HCT116 (cell line): Measurements from ENCODE around the gene ACBD3. TPM values are rescaled to one million over a fixed set of nuclear protein-coding genes. Genes with fewer than 3 reads are reported as not detected.

ENCODE experiments used
- ATAC-seq: fragments of 200-7000 bp; cut with Tn5 transposase; 2 replicates; pipeline ENCODE4 v1.9.1; 2020; ENCODE audit warnings: mild to moderate bottlenecking, moderate library complexity
- BruUV-seq: library from RNA; stranded (reverse); fragments of 400-500 nt; replicated peaks from 2 replicates; lab custom pipeline; 2021; lab: Mats Ljungman, UMichigan
- CTCF ChIA-PET: fragments of 300-600 bp; sonication (Branson Sonifier 250); formaldehyde crosslinking; loops from one replicate; lab custom pipeline; 2021; ENCODE audit warnings: antibody characterized with exemption; lab: Charles Lee
- POLR2A ChIA-PET: fragments of 300-600, 350-600 bp; sonication (Branson Sonifier 250); formaldehyde crosslinking; loops from one replicate; lab custom pipeline; 2021; ENCODE audit warnings: antibody characterized with exemption; lab: Charles Lee
- RAD21 ChIA-PET, 2 experiments: fragments of 300-600 bp; sonication (Branson Sonifier 250); formaldehyde crosslinking; loops; one replicate each; lab custom pipeline; 2023; ENCODE audit warnings: low total read pairs in 2 of 2; ENCODE audit not compliant: uncharacterized antibody in 2 of 2, unreplicated experiment in 2 of 2, low non-redundant PET in 1 of 2; lab: Charles Lee
- DNase-seq: peaks from one replicate; pipeline ENCODE4 v3.0.0-alpha.2; 2010; ENCODE audit warnings: low read depth, low spot score
- H2AFZ ChIP-seq: fragments of 200-600 bp; shearing (Covaris generic), sonication (generic); 2 replicates; pipeline ENCODE4 v1.6.1; 2017; ENCODE audit warnings: low read depth, mixed run types, mixed read lengths, antibody characterized with exemption, low read length; ENCODE audit not compliant: poor library complexity, severe bottlenecking
- H3K27ac ChIP-seq: 2 replicates; pipeline ENCODE4 v1.5.1; 2012; ENCODE audit warnings: low read depth, low read length
- H3K27me3 ChIP-seq: fragments of 200-600 bp; sonication (generic); 2 replicates; pipeline ENCODE4 v1.6.1; 2016; ENCODE audit warnings: mixed run types, low read length, mixed read lengths; ENCODE audit not compliant: insufficient read depth
- H3K36me3 ChIP-seq, 2 experiments: fragments of 200-500 bp in 1 of 2; fragments of 200-600 bp in 1 of 2; sonication (Bioruptor generic) in 1 of 2; sonication (generic) in 1 of 2; 2 replicates each; pipeline versions ENCODE4 v1.5.1 to v1.6.1; 2014 to 2016; ENCODE audit warnings: low read length in 2 of 2, inconsistent platforms in 1 of 2, mixed read lengths in 1 of 2, mixed run types in 1 of 2; ENCODE audit not compliant: insufficient read depth in 2 of 2, control insufficient read depth in 1 of 2
- H3K4me1 ChIP-seq, 2 experiments: fragments of 200-600 bp in 1 of 2; sonication (generic) in 1 of 2; 2 replicates each; pipeline versions ENCODE4 v1.5.1 to v1.6.1; 2012 to 2017; ENCODE audit warnings: low read length in 2 of 2, inconsistent platforms in 1 of 2, mild to moderate bottlenecking in 1 of 2, mixed read lengths in 1 of 2, mixed run types in 1 of 2, moderate library complexity in 1 of 2; ENCODE audit not compliant: insufficient read depth in 2 of 2, control insufficient read depth in 1 of 2
- H3K4me2 ChIP-seq: fragments of 200-600 bp; sonication (generic); 2 replicates; pipeline ENCODE4 v1.6.1; 2017; ENCODE audit warnings: mixed run types, low read length, mixed read lengths
- H3K4me3 ChIP-seq, 2 experiments: fragments of 200-600 bp in 1 of 2; sonication (generic) in 1 of 2; replicated peaks in 1 of 2; 2 replicates each; pipeline ENCODE4 v1.5.1; 2011 to 2016; ENCODE audit warnings: low read length in 2 of 2, control low read depth in 1 of 2, low read depth in 1 of 2, mild to moderate bottlenecking in 1 of 2, mixed read lengths in 1 of 2, mixed run types in 1 of 2
- H3K79me2 ChIP-seq: fragments of 200-600 bp; sonication (generic); 2 replicates; pipeline ENCODE4 v1.6.1; 2017; ENCODE audit warnings: mild to moderate bottlenecking, mixed run types, low read length, moderate library complexity, mixed read lengths; ENCODE audit not compliant: insufficient read depth
- H3K9ac ChIP-seq: fragments of 200-600 bp; sonication (generic); 2 replicates; pipeline ENCODE4 v1.6.1; 2016; ENCODE audit warnings: low read length, mixed read lengths
- H3K9me2 ChIP-seq: fragments of 200-600 bp; sonication (generic), shearing (Covaris generic); 2 replicates; pipeline ENCODE4 v1.6.1; 2017; ENCODE audit warnings: mixed run types, mild to moderate bottlenecking, moderate library complexity; ENCODE audit not compliant: insufficient read depth
- H3K9me3 ChIP-seq, 2 experiments: fragments of 200-500 bp in 1 of 2; fragments of 200-600 bp in 1 of 2; sonication (Bioruptor generic) in 1 of 2; sonication (generic) in 1 of 2; 2 replicates each; pipeline ENCODE4 v1.6.1; 2014 to 2017; ENCODE audit warnings: low read length in 2 of 2, mixed read lengths in 2 of 2, inconsistent platforms in 1 of 2, low read depth in 1 of 2, mild to moderate bottlenecking in 1 of 2, mixed run types in 1 of 2, moderate library complexity in 1 of 2; ENCODE audit not compliant: control insufficient read depth in 1 of 2, insufficient read depth in 1 of 2
- H4K20me1 ChIP-seq: fragments of 200-600 bp; sonication (generic), shearing (Covaris generic); 2 replicates; pipeline ENCODE4 v1.6.1; 2017; ENCODE audit warnings: mixed run types, mild to moderate bottlenecking, moderate library complexity; ENCODE audit not compliant: insufficient read depth
- CBX3 ChIP-seq: IDR thresholded peaks from 2 replicates; pipeline ENCODE4 v1.6.1; 2012; ENCODE audit warnings: low read depth
- CEBPB ChIP-seq: IDR thresholded peaks from 2 replicates; pipeline ENCODE4 v1.6.1; 2012; ENCODE audit warnings: low read depth
- EGR1 ChIP-seq: IDR thresholded peaks from 2 replicates; pipeline ENCODE4 v1.6.1; 2012; ENCODE audit warnings: low read depth
- ELF1 ChIP-seq: IDR thresholded peaks from 2 replicates; pipeline ENCODE4 v1.6.1; 2012; ENCODE audit warnings: low read depth, borderline replicate concordance
- EZH2phosphoT487 ChIP-seq: fragments of 200-600 bp; IDR thresholded peaks from 2 replicates; pipeline ENCODE4 v1.6.1; 2018; ENCODE audit warnings: antibody characterized with exemption, borderline replicate concordance
- FOSL1 ChIP-seq: IDR thresholded peaks from 2 replicates; pipeline ENCODE4 v1.6.1; 2012; ENCODE audit warnings: low read depth
- JUND ChIP-seq: IDR thresholded peaks from 2 replicates; pipeline ENCODE4 v1.6.1; 2012
- MAX ChIP-seq: IDR thresholded peaks from 2 replicates; pipeline ENCODE4 v1.6.1; 2012
- POLR2A ChIP-seq: IDR thresholded peaks from 2 replicates; pipeline ENCODE4 v1.7.0; 2011; ENCODE audit warnings: borderline replicate concordance; ENCODE audit not compliant: insufficient read depth, insufficient read length; ENCODE audit errors: extremely low read depth
- RAD21 ChIP-seq: IDR thresholded peaks from 2 replicates; pipeline ENCODE4 v1.6.1; 2012; ENCODE audit warnings: low read depth, mild to moderate bottlenecking
- SIN3A ChIP-seq: IDR thresholded peaks from 2 replicates; pipeline ENCODE4 v1.6.1; 2012; ENCODE audit warnings: low read depth
- SRF ChIP-seq: IDR thresholded peaks from 2 replicates; pipeline ENCODE4 v1.6.1; 2012; ENCODE audit warnings: low read depth
- YY1 ChIP-seq: IDR thresholded peaks from 2 replicates; pipeline ENCODE4 v1.6.1; 2011; ENCODE audit warnings: low read length, low read depth, moderate library complexity, mild to moderate bottlenecking; ENCODE audit not compliant: insufficient replicate concordance; ENCODE audit errors: extremely low read depth
- ZBTB33 ChIP-seq: IDR thresholded peaks from 2 replicates; pipeline ENCODE4 v1.6.1; 2011; ENCODE audit warnings: mild to moderate bottlenecking, low read length, moderate library complexity; ENCODE audit not compliant: insufficient replicate concordance; ENCODE audit errors: extremely low read depth
- ZFX ChIP-seq: fragments of 450-650 bp; IDR thresholded peaks from 2 replicates; pipeline ENCODE4 v1.6.1; 2017
- ZNF274 ChIP-seq: fragments of 200-500 bp; sonication (Bioruptor generic); IDR thresholded peaks from 2 replicates; pipeline ENCODE4 v1.6.1; 2014; ENCODE audit warnings: mild to moderate bottlenecking, low read depth, low read length, inconsistent platforms
- intact Hi-C: fragments of 100-400 bp; cut with micrococcal nuclease; formaldehyde crosslinking; loops from 2 replicates; pipeline ENCODE4 v1.10.0; 2022
- total RNA-seq: library from RNA; stranded (reverse); gene quantifications from one replicate; pipeline ENCODE4 v1.2.1, GENCODE V29; 2021; ENCODE audit not compliant: unreplicated experiment
- TF ChIP-seq, protein P1 (sequence below): IDR thresholded peaks from 2 replicates; pipeline ENCODE4 v1.6.1; 2012; ENCODE audit warnings: low read depth
- TF ChIP-seq, protein P2 (sequence below): IDR thresholded peaks from 2 replicates; pipeline ENCODE4 v1.6.1; 2012
- TF ChIP-seq, protein P3 (sequence below), 3 experiments: fragments of 200-600 bp in 1 of 3; sonication (generic) in 1 of 3; IDR thresholded peaks in 2 of 3; conservative IDR thresholded peaks in 1 of 3; 2 replicates each; pipeline ENCODE4 v1.5.1; 2012 to 2017; ENCODE audit warnings: low read depth in 2 of 3, low read length in 2 of 3, antibody characterized with exemption in 1 of 3, borderline replicate concordance in 1 of 3, control low read depth in 1 of 3, mild to moderate bottlenecking in 1 of 3, mixed read lengths in 1 of 3, mixed run types in 1 of 3, moderate library complexity in 1 of 3; ENCODE audit not compliant: insufficient read depth in 1 of 3

Gene ACBD3
- total RNA-seq, 1 experiment from 2014 or later = 29.6 TPM

DNA sequence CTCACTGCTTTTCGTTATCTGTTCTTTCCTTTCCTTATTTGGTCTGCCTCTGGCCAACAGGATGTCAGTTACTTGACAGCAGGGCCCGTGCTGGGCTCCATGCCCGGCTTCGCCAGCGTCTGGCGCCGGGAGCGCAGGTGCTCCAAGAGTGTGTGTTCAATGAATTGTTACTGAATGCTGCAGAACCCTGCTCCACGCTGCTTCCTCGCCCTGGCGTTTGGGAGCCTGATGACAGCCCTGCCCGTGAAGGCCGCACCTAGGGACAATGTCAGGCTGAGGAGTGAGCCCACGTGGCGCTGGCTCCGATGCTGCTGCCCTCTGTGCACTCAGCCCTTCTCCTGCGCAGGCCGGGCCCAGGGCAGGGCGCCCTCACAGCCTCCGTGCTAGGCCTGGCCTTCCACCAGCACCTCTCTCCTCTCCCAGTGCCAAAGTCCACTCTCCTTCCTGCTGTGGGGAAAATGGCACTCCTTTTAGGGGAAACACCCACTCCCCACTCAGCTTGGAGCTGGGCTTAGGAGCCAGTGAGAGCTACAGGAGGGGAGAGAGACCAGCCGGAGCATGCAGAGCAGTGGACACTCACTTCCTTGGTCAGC lies 51.4 kb downstream of the ACBD3 start:
- intact Hi-C loops = no loop called here
- Histone ChIP-seq H3K36me3 (no peaks in the 10 kb centered on the region), H3K9me3 (peaks cover 0 to 5% of the 10 kb centered on the region in 2 experiments; a peak in 1 of 4 replicates), H3K27me3 (no peaks in the 10 kb centered on the region), H2AFZ (no peak overlapping the region), H3K9ac (no peak overlapping the region), H3K4me3 (no peak overlapping the region), H3K4me2 (no peak overlapping the region), H3K27ac (no peak overlapping the region), H4K20me1 (no peaks in the 10 kb centered on the region), H3K4me1 (peaks cover 4 to 11% of the 10 kb centered on the region in 2 experiments; a peak in 2 of 4 replicates), H3K79me2 (no peaks in the 10 kb centered on the region), H3K9me2 (no peaks in the 10 kb centered on the region)
- ChIA-PET CTCF (no interaction called here), RAD21 (no interaction called here), POLR2A (no interaction called here)
- BruUV-seq = no TSS peak
- TF ChIP-seq FOSL1 (no peak), POLR2A (no peak), CEBPB (no peak), SIN3A (no peak), ZFX (no peak), ZNF274 (no peak), EGR1 (no peak), CBX3 (no peak), MAX (no peak), RAD21 (no peak), YY1 (no peak), ELF1 (no peak), EZH2phosphoT487 (no peak), SRF (no peak), JUND (no peak), ZBTB33 (no peak)
- TF ChIP-seq, protein P1, sequence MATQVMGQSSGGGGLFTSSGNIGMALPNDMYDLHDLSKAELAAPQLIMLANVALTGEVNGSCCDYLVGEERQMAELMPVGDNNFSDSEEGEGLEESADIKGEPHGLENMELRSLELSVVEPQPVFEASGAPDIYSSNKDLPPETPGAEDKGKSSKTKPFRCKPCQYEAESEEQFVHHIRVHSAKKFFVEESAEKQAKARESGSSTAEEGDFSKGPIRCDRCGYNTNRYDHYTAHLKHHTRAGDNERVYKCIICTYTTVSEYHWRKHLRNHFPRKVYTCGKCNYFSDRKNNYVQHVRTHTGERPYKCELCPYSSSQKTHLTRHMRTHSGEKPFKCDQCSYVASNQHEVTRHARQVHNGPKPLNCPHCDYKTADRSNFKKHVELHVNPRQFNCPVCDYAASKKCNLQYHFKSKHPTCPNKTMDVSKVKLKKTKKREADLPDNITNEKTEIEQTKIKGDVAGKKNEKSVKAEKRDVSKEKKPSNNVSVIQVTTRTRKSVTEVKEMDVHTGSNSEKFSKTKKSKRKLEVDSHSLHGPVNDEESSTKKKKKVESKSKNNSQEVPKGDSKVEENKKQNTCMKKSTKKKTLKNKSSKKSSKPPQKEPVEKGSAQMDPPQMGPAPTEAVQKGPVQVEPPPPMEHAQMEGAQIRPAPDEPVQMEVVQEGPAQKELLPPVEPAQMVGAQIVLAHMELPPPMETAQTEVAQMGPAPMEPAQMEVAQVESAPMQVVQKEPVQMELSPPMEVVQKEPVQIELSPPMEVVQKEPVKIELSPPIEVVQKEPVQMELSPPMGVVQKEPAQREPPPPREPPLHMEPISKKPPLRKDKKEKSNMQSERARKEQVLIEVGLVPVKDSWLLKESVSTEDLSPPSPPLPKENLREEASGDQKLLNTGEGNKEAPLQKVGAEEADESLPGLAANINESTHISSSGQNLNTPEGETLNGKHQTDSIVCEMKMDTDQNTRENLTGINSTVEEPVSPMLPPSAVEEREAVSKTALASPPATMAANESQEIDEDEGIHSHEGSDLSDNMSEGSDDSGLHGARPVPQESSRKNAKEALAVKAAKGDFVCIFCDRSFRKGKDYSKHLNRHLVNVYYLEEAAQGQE = no peak
- TF ChIP-seq, protein P2, sequence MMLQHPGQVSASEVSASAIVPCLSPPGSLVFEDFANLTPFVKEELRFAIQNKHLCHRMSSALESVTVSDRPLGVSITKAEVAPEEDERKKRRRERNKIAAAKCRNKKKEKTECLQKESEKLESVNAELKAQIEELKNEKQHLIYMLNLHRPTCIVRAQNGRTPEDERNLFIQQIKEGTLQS = no peak
- TF ChIP-seq, protein P3, sequence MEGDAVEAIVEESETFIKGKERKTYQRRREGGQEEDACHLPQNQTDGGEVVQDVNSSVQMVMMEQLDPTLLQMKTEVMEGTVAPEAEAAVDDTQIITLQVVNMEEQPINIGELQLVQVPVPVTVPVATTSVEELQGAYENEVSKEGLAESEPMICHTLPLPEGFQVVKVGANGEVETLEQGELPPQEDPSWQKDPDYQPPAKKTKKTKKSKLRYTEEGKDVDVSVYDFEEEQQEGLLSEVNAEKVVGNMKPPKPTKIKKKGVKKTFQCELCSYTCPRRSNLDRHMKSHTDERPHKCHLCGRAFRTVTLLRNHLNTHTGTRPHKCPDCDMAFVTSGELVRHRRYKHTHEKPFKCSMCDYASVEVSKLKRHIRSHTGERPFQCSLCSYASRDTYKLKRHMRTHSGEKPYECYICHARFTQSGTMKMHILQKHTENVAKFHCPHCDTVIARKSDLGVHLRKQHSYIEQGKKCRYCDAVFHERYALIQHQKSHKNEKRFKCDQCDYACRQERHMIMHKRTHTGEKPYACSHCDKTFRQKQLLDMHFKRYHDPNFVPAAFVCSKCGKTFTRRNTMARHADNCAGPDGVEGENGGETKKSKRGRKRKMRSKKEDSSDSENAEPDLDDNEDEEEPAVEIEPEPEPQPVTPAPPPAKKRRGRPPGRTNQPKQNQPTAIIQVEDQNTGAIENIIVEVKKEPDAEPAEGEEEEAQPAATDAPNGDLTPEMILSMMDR (IDR thresholded peaks at IDR 0.05 in 2 of 3, conservative IDR thresholded peaks at IDR 0.05 in 1 of 3; ENCODE audit: borderline replicate concordance in 1 of 3, insufficient read depth in 1 of 3, low read depth in 2 of 3, low read length in 2 of 3) = no peak
- DNase-seq (no peak), ATAC-seq (no peak)
